Esophagus muscularis mucosa (tissue), 4 donors: Measurements from ENCODE around the gene DYNC2H1.

Experiments
- CTCF ChIP-seq, 3 experiments: fragments of 200-600 bp in 2 of 3; fragments of 450-650 bp in 1 of 3; sonication (generic) in 2 of 3; IDR thresholded peaks; one replicate each; pipeline ENCODE4 v1.5.1; 2017 to 2019; ENCODE audit warnings: antibody characterized with exemption in 3 of 3, mild to moderate bottlenecking in 2 of 3, moderate library complexity in 1 of 3
- EP300 ChIP-seq: sonication (generic); formaldehyde crosslinking; IDR thresholded peaks from one replicate; pipeline ENCODE4 v1.6.1; 2017; ENCODE audit warnings: antibody characterized with exemption
- POLR2A ChIP-seq: fragments of 450-650 bp; IDR thresholded peaks from one replicate; pipeline ENCODE4 v1.6.1; 2017; ENCODE audit warnings: antibody characterized with exemption, moderate library complexity, mild to moderate bottlenecking, low read depth
- POLR2AphosphoS5 ChIP-seq, 2 donors: sonication (generic); formaldehyde crosslinking; IDR thresholded peaks; one replicate each; pipeline ENCODE4 v1.6.1; 2017; ENCODE audit warnings: antibody characterized with exemption in 2 of 2

- TF ChIP-seq POLR2A, result no peak
- TF ChIP-seq CTCF (IDR thresholded peaks at IDR 0.05), result no peak
- no peak for TF ChIP-seq POLR2AphosphoS5 (IDR thresholded peaks at IDR 0.05)
- TF ChIP-seq EP300, result no peak
Observed at GRCh38 chr11:103109818-103110388, 677 bp downstream of the DYNC2H1 start.
